Measurements from ENCODE around the gene RC3H1. TPM values are rescaled to one million over a fixed set of nuclear protein-coding genes. Genes with fewer than 3 reads are reported as not detected.
"Not testable (repeated sequence)": the region's sequence is repeated elsewhere in the genome, so short reads cannot be mapped to it uniquely, and the experiment has no call there.

Gene RC3H1
- polyA plus RNA-seq, 6 donors from 2014 or later = 4.0 to 13.5 (median 9.3) TPM

DNA sequence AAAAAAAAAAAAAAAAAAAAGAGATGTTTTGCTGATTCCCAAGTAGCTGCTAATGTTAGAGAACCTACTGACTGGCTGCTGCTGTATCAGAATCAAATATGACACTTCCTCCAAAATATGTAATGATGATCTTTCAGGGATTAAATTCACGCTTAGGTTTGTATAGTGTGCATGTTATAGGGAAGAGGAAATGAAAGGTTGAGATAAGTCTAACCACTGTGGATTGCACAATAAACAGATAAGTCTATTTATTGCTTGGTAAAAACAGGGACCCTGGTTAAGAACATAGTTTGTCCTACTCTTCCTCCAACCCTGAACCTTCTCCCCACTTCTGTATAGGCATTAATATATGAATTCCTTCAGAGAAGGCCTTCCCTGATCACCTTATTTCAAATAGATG, 13.2 kb downstream of the RC3H1 start:
- H3K4me3 Mint-ChIP-seq = peak overlapping the region in 5 of 8 donors; percentile 6 to 30 (median 21)
- peaks cover 0 to 4% (median 0%) of the 10 kb centered on the region in 7 donors for H3K9me3 Mint-ChIP-seq
- peaks cover 51 to 71% (median 59%) of the 10 kb centered on the region in 3 donors for H3K4me1 Mint-ChIP-seq
- H3K36me3 Mint-ChIP-seq = peaks cover 8% of the 10 kb centered on the region in 2 donors
- peak; percentile 47 to 56 for ATAC-seq (ENCODE audit: low read depth in 2 of 2)
- peak overlapping the region in 3 of 6 donors; percentile 8 to 51 (median 45) for H3K27ac Mint-ChIP-seq
- no peak for DNase-seq
- no peaks in the 10 kb centered on the region for H3K27me3 Mint-ChIP-seq

- Mint-ChIP-seq H3K27ac (peak overlapping the region in 2 of 6 donors; percentile 47 to 63), H3K4me3 (peak overlapping the region in 3 of 8 donors; percentile 14 to 84 (median 68)), H3K36me3 (peaks cover 8 to 12% of the 10 kb centered on the region in 2 donors), H3K9me3 (peaks cover 0 to 6% (median 0%) of the 10 kb centered on the region in 7 donors), H3K27me3 (no peaks in the 10 kb centered on the region), H3K4me1 (peaks cover 49 to 72% (median 59%) of the 10 kb centered on the region in 3 donors)
- ATAC-seq (ENCODE audit: low read depth in 2 of 2) (no peak), DNase-seq (no peak)
Observed at GRCh38 chr1:174008269-174008668, 13.9 kb downstream of the RC3H1 start.

- Mint-ChIP-seq H3K9me3 (peaks cover 0 to 7% (median 0%) of the 10 kb centered on the region in 7 donors), H3K36me3 (peaks cover 5 to 16% of the 10 kb centered on the region in 2 donors), H3K4me3 (peak overlapping the region in 1 of 8 donors; percentile 14), H3K4me1 (peaks cover 48 to 76% (median 59%) of the 10 kb centered on the region in 3 donors), H3K27ac (peak overlapping the region in 1 of 6 donors; percentile 63), H3K27me3 (no peaks in the 10 kb centered on the region)
- no peak for DNase-seq
- ATAC-seq (ENCODE audit: low read depth in 2 of 2) = no peak
Observed at GRCh38 chr1:174007851-174008250, 14.3 kb downstream of the RC3H1 start.

DNA sequence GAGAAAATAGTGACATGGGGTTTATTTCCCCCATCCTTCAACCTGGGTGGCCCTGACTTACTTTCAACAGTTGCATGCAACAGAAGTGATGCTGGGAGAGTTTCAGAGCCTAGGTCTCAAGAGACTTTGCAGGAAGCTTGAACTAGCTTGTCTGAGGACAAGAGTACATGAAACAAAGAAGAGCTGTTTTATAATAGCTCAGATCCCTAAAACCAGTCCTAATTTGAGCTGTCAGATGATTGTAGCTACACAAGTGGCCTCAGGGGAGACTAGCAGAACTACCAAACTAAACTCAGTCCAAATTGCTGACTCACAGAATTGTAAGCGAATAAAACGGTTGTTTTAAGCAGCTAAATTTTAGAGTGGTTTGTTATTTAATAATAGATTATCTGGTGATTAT, 17.1 kb downstream of the RC3H1 start:
- Mint-ChIP-seq H3K4me1 (peaks cover 53 to 73% (median 72%) of the 10 kb centered on the region in 3 donors), H3K9me3 (peaks cover 0 to 3% (median 0%) of the 10 kb centered on the region in 7 donors), H3K4me3 (peak overlapping the region in 1 of 8 donors; percentile 36), H3K27me3 (no peaks in the 10 kb centered on the region), H3K27ac (peak overlapping the region in 2 of 6 donors; percentile 27 to 28), H3K36me3 (peaks cover 5 to 8% of the 10 kb centered on the region in 2 donors)
- ATAC-seq (ENCODE audit: low read depth in 2 of 2) (peak; percentile 71 to 73), DNase-seq (peak; percentile 8)

- Mint-ChIP-seq H3K9me3 (peaks cover 0 to 3% (median 0%) of the 10 kb centered on the region in 7 donors), H3K27ac (peak overlapping the region in 3 of 6 donors; percentile 37 to 84 (median 78)), H3K36me3 (peaks cover 1 to 8% of the 10 kb centered on the region in 2 donors), H3K4me1 (peaks cover 46 to 69% (median 66%) of the 10 kb centered on the region in 3 donors), H3K27me3 (no peaks in the 10 kb centered on the region), H3K4me3 (peak overlapping the region in 1 of 8 donors; percentile 67)
- DNase-seq (no peak), ATAC-seq (ENCODE audit: low read depth in 2 of 2) (no peak)
Observed at GRCh38 chr1:174003867-174004266, 18.3 kb downstream of the RC3H1 start.

GRCh38 chr1:174001573-174001972, 20.6 kb downstream of the RC3H1 start:
- H3K4me3 Mint-ChIP-seq = peak overlapping the region in 1 of 8 donors; percentile 10
- peaks cover 0 to 3% (median 0%) of the 10 kb centered on the region in 7 donors for H3K9me3 Mint-ChIP-seq
- ATAC-seq (ENCODE audit: low read depth in 2 of 2) (no peak), DNase-seq (no peak)
- peaks cover 0 to 8% of the 10 kb centered on the region in 2 donors for H3K36me3 Mint-ChIP-seq
- no peaks in the 10 kb centered on the region for H3K27me3 Mint-ChIP-seq
- peak overlapping the region in 2 of 6 donors; percentile 15 to 37 for H3K27ac Mint-ChIP-seq
- peaks cover 39 to 69% (median 63%) of the 10 kb centered on the region in 3 donors for H3K4me1 Mint-ChIP-seq

DNA sequence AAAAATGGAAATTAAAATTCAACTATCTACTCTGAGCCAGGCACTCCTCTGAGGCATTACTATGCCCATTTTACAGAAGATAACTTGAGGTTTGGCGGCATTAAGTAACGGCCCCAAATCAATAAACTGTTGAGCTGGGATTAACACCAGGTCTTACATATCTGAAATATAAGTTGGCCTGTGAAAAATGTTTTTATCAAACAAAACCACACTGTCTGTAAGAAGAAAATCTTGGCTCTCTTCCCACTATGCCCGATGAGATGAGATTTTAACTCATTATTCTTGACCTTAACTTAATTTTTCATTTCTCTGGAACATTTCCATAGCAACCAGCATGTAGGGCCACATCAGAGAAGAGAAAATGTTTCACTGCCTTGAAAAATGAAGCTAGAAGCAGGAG, 21.8 kb downstream of the RC3H1 start:
- DNase-seq (no peak), ATAC-seq (ENCODE audit: low read depth in 2 of 2) (no peak)
- Mint-ChIP-seq H3K36me3 (peaks cover 0 to 8% of the 10 kb centered on the region in 2 donors), H3K9me3 (peaks cover 0 to 3% (median 0%) of the 10 kb centered on the region in 7 donors), H3K27ac (peak overlapping the region in 1 of 6 donors; percentile 15), H3K27me3 (no peaks in the 10 kb centered on the region), H3K4me1 (peaks cover 36 to 70% (median 54%) of the 10 kb centered on the region in 3 donors), H3K4me3 (no peak overlapping the region)

DNA sequence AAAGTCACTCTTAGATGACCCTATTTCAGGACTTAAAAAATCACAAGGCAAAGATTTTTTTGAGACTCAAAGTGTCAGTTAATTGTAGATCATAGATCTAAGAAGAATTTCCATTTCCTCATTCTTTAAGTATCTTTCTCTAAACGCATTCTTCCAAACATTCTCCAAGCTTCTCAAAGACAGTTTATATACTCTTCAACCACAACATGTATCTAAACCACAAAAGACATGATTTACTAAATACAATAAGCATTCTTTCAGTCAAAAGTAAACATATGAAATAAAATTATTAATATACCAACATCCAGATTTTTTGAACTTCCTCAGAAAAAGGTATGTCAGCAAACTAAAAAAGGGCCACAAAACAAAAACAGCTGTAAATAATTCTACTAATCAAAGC, 24.4 kb downstream of the RC3H1 start:
- peak overlapping the region in 2 of 8 donors; percentile 30 for H3K4me3 Mint-ChIP-seq
- no peak for DNase-seq
- no peak for ATAC-seq (ENCODE audit: low read depth in 2 of 2)
- no peaks in the 10 kb centered on the region for H3K9me3 Mint-ChIP-seq
- no peaks in the 10 kb centered on the region for H3K27me3 Mint-ChIP-seq
- H3K36me3 Mint-ChIP-seq = peaks cover 0 to 7% of the 10 kb centered on the region in 2 donors
- peak overlapping the region in 3 of 6 donors; percentile 47 to 88 (median 77) for H3K27ac Mint-ChIP-seq
- H3K4me1 Mint-ChIP-seq = peaks cover 28 to 55% (median 51%) of the 10 kb centered on the region in 3 donors

DNA sequence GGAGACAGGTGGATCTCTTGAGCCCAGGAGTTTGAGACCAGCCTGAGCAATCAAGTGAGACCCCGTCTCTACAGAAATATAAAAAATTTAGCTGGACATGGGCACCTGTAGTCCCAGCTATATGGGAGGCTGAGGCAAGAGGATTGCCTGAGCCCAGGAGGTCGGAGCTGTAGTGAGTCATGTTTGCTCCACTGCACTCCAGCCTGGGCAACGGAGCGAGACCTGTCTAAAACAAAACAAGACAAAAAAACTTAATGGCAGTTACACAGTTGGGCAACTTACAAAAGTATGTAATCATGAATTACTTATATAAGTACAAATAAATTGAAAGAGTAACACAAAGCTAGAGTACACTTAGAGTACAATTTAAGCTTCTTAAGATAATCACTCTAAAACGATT, 25.2 kb downstream of the RC3H1 start:
- Mint-ChIP-seq H3K27me3 (no peaks in the 10 kb centered on the region), H3K4me1 (peaks cover 22 to 47% (median 43%) of the 10 kb centered on the region in 3 donors), H3K9me3 (no peaks in the 10 kb centered on the region), H3K36me3 (peaks cover 0 to 14% of the 10 kb centered on the region in 2 donors), H3K4me3 (peak overlapping the region in 1 of 8 donors; percentile 12), H3K27ac (peak overlapping the region in 3 of 6 donors; percentile 3 to 56 (median 20))
- DNase-seq = no peak
- no peak for ATAC-seq (ENCODE audit: low read depth in 2 of 2)

DNA sequence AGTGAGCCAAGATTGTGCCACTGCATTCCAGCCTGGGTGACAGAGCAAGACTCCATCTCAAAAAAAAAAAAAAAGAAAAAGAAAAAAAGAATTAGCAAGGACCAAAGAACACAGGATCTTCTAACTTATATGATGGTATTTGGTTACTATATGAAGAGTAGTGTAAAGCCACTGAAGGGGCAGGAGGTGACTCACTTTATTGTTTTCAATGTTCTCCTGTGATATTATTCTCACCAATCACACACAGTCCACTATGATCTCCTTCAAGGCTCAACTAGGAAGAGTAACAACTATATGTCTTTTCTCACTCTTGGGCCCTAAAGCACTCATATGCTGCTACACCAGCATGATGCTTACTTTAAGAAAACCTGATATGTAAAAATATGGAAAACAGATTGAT, 26.7 kb downstream of the RC3H1 start:
- Mint-ChIP-seq H3K9me3 (no peaks in the 10 kb centered on the region), H3K27me3 (no peaks in the 10 kb centered on the region), H3K4me3 (no peak overlapping the region), H3K36me3 (peaks cover 6 to 14% of the 10 kb centered on the region in 2 donors), H3K4me1 (peaks cover 13 to 38% (median 31%) of the 10 kb centered on the region in 3 donors), H3K27ac (peak overlapping the region in 3 of 6 donors; percentile 15 to 81 (median 48))
- DNase-seq (no peak), ATAC-seq (ENCODE audit: low read depth in 2 of 2) (no peak)

DNA sequence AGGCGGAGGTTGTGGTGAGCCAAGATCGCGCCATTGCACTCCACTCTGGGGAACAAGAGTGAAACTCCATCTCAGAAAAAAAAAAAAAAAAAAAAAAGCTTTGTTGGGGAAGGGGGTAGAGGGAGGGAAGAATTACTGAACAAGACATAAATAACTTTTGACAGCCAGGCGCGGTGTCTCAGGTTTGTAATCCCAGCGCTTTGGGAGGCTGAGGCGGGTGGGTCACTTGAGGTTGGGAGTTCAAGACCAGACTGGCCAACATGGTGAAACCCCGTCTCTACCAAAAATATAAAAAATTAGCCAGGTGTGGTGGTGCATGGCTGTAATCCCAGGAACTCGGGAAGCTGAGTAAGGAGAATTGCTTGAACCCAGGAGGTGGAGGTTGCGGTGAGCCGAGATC, 28.2 kb downstream of the RC3H1 start:
- not testable (repeated sequence) for H3K27ac Mint-ChIP-seq
- peaks cover 6 to 14% of the 10 kb centered on the region in 2 donors for H3K36me3 Mint-ChIP-seq

GRCh38 chr1:173988068-173988467, 34.1 kb downstream of the RC3H1 start:
- H3K4me1 Mint-ChIP-seq = peaks cover 0 to 12% (median 10%) of the 10 kb centered on the region in 3 donors
- H3K27me3 Mint-ChIP-seq = no peaks in the 10 kb centered on the region
- no peak overlapping the region for H3K4me3 Mint-ChIP-seq
- no peak for ATAC-seq (ENCODE audit: low read depth in 2 of 2)
- peaks cover 13 to 32% of the 10 kb centered on the region in 2 donors for H3K36me3 Mint-ChIP-seq
- H3K27ac Mint-ChIP-seq = peak overlapping the region in 3 of 6 donors; percentile 5 to 63 (median 49)
- H3K9me3 Mint-ChIP-seq = no peaks in the 10 kb centered on the region
- no peak for DNase-seq

More for the DNA sequence above, 28.2 kb downstream of the RC3H1 start:
- H3K9me3 Mint-ChIP-seq; H3K4me3 Mint-ChIP-seq; H3K27me3 Mint-ChIP-seq; DNase-seq; ATAC-seq (ENCODE audit: low read depth in 2 of 2): not testable (repeated sequence)
- peaks cover 11 to 33% (median 23%) of the 10 kb centered on the region in 3 donors for H3K4me1 Mint-ChIP-seq

DNA sequence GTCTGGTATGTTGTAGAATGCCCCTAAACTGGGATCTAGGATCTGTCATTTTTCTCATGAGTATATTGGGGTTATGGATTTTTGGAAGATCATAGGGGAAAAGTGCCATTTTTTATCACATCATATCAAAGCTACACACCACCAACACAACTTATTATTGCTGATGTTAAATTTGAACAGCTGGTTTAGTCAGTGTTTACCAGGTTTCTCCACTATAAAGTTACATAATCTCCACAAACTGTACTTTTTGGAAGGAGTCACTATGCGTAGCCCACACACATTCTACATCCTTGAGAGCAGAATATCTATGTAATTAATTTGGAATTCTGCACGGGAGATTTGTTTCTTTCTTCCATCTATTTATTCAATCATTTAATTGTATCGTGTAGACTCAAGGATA, 35.2 kb downstream of the RC3H1 start:
- DNase-seq = no peak
- Mint-ChIP-seq H3K27ac (peak overlapping the region in 3 of 6 donors; percentile 5 to 50 (median 24)), H3K9me3 (no peaks in the 10 kb centered on the region), H3K4me1 (peaks cover 0 to 12% (median 10%) of the 10 kb centered on the region in 3 donors), H3K36me3 (peaks cover 14 to 25% of the 10 kb centered on the region in 2 donors), H3K27me3 (no peaks in the 10 kb centered on the region), H3K4me3 (no peak overlapping the region)
- ATAC-seq (ENCODE audit: low read depth in 2 of 2) = no peak

DNA sequence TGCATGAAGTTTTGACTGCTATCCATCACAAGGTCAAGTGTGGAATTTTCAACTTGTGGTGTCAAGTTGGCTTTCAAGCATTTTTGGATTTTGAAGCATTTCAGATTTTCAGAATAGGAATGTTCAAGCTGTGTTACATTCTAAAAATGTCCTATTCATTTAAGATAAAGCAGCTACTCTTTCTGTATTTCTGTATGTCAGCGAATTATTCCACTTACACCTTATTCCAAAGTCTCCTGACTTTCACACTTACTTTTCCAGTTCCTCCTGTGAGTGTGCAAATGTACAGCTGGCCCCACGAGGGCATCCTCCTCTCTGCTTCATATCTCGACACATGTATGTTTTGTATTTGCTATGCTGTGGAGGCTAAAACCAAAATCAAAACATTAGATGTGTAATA, 51.9 kb downstream of the RC3H1 start:
- H3K4me3 Mint-ChIP-seq = peak overlapping the region in 1 of 8 donors; percentile 1
- peaks cover 17 to 23% of the 10 kb centered on the region in 2 donors for H3K36me3 Mint-ChIP-seq
- H3K9me3 Mint-ChIP-seq = no peaks in the 10 kb centered on the region
- peak overlapping the region in 2 of 6 donors; percentile 24 to 56 for H3K27ac Mint-ChIP-seq
- DNase-seq (no peak), ATAC-seq (ENCODE audit: low read depth in 2 of 2) (no peak)
- no peaks in the 10 kb centered on the region for H3K27me3 Mint-ChIP-seq
- peaks cover 0 to 7% (median 4%) of the 10 kb centered on the region in 3 donors for H3K4me1 Mint-ChIP-seq
